DMS53 treated with DMSO at 0.1 percent for 48 hours (cell line): ENCODE data around the gene CDKAL1.
"Not testable (repeated sequence)": the region's sequence is repeated elsewhere in the genome, so short reads cannot be mapped to it uniquely, and the experiment has no call there.

Experiments used
- DNase-seq: peaks from one replicate; lab custom pipeline; 2025; ENCODE audit not compliant: unreplicated experiment; lab: John Stamatoyannopoulos, UW

The CDKAL1 gene

GRCh38 chr6:21051777-21052176 is 517.5 kb downstream of the CDKAL1 start:
- DNase-seq, result no peak

- no peak for DNase-seq
These were observed 519.4 kb downstream of the CDKAL1 start for GRCh38 chr6:21053612-21054011.

GRCh38 chr6:21055480-21055879 is 521.2 kb downstream of the CDKAL1 start:
- not testable (repeated sequence) for DNase-seq

GRCh38 chr6:21061892-21062291 is 527.6 kb downstream of the CDKAL1 start:
- DNase-seq, result no peak

GRCh38 chr6:21064756-21065340 is 530.6 kb downstream of the CDKAL1 start:
- no peak for DNase-seq

DNA sequence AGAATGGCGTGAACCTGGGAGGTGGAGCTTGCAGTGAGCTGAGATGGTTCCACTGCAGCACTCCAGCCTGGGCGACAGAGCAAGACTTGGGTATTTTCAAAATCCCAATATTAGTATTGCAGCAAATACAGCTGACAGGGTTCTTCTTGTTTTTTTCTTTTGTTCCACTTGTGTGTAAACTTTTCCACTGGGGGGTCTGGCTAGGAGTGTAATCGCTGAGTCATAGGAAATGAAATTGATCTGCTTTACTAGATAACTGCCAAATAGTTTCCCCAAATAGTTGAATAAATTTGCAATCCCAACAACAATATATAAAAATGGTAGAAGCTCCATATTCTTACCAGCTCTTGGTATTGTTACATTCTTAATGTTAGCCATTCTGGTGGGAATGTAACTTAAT is 533.3 kb downstream of the CDKAL1 start:
- DNase-seq, result no peak

GRCh38 chr6:21070620-21071019 is 536.4 kb downstream of the CDKAL1 start:
- no peak for DNase-seq

GRCh38 chr6:21071780-21072468 is 537.7 kb downstream of the CDKAL1 start:
- DNase-seq, result no peak

DNA sequence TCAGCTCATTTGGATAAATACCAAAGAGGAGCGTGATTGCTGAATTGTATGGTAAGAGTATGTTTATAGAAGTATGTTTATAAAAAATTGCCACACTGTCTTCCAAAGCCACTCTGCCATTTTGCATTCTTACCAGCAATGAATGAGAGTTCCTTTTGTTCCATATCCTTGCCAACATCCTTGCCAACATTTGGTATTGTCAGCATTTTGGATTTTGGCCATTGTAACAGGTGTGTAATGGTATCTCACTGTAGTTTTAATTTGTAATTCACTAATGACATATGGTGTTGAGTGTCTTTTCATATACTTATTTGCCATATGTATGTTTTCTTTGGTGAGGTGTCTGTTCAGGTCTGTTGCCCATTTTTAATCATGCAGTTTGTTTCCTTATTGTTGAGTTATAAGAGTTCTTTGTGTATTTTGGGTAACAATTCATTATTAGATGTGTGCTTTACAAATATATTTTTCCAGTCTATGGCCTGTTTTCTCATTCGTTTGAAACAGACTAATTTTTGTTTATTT is 539.1 kb downstream of the CDKAL1 start:
- DNase-seq, result no peak

DNA sequence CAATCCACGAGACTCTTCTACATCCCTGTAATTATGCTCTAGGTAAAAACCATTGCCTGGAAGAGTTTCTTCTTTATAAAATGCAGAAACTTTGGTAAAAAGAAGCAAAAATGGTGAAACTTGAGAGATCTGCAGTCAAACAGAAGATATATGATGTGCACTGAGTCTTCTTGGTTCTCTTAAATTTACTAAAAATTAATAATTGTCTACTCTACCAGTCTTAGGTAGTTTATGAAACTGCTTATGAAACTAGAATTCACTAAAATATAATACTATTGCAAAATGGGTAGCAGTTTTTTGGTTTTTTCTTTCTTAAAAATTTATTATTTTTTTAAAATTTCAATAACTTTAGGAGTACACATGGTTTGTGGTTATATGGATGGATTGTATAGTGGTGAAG is 540.2 kb downstream of the CDKAL1 start:
- DNase-seq, result no peak

DNA sequence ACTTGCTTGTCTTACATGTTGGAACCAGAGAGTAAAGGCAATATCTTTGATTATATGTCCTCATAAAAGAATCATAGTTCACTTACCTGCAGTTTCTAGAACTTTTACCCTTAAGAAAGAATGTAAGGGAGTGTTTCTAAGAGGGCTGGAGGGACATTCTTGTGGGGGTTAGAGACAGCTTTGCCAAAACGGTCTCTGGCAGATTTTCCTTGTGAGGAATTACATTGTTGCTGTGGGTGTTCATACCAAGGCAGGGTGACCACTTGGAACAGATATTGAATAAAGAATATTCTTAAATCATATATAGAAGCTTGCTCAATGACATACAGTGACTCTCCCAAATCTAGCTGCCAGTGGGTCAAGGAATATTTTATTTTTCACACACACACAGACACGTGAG is 541.7 kb downstream of the CDKAL1 start:
- DNase-seq, result no peak

DNA sequence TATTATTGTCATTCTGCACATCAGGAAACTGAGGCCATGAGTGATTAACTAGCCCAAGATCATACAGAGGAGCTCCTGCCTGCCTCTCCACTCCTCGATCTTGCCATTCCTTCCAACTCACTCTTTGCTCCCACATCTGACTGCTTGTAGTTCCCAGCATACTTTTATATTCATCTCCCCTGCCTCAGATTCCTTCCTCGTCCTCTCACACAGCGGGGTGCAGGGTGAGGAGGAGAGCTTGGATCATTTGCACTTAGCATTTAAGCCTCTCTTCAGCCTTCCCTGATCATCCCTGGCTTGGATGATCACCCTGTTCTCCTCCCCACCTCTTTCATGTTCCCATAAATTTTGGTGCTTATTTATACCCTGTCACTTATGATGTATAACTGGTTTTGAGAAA is 544.2 kb downstream of the CDKAL1 start:
- no peak for DNase-seq

- DNase-seq, result no peak
These were observed 545.3 kb downstream of the CDKAL1 start for GRCh38 chr6:21079468-21080048.

DNA sequence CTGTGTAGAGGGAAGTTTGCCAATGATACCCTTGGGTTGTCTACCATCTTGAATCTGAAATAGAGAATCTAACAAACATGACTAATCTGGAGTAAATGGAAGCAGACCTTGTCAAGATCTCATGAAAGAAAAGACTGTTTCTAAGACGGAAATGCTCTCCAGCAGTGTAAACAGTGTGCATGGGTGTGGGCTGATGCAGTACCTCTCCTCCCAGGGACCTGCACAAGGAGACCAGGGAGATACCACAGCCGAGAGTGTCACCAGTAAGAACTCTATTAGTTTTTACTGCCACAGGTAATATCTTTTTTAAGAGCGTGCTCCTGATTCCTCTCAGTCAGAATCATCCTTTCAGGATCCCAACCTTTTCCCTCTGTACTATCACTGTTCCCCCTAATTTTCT is 546.0 kb downstream of the CDKAL1 start:
- DNase-seq, result no peak

DNA sequence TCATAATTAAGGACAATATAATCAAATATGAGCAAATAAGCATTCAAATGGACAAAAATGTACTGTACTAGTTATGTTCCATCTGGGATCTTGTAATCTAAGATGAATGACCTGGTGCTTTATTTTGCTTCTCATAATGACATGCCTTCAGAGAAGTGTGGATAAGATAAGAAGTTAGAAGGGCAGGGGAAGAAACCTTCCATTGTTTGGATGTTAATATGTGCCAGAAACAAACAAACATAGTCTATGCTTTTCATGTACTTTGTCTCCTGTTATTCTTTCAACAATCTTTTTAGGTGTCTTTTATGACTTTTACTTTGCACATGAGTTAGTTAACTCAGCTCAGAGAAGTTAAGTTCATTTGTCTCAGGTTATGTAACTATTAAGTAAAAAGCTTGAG is 547.8 kb downstream of the CDKAL1 start:
- DNase-seq, result no peak

- DNase-seq, result no peak
These were observed 549.5 kb downstream of the CDKAL1 start for GRCh38 chr6:21083708-21084107.

DNA sequence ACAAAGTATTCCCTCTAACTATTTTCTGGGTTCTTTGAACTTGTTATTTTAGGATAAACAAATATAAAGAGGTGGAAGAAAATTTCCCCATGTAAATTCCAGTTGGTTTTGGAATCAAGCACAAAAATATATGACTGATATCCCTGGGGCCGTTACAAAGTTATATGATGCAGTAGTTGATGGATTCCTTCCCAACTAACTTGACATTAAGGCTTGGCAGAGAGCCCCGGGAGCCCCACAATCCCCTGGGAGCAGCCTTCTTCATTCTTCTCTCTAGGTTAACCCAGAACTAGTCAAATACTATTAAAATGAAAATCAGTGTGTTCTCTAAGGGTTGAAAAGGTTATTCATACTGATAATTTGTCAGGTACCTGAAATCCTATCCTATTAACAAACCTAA is 550.4 kb downstream of the CDKAL1 start:
- DNase-seq, result no peak

- no peak for DNase-seq
These were observed 551.0 kb downstream of the CDKAL1 start for GRCh38 chr6:21085211-21085610.

DNA sequence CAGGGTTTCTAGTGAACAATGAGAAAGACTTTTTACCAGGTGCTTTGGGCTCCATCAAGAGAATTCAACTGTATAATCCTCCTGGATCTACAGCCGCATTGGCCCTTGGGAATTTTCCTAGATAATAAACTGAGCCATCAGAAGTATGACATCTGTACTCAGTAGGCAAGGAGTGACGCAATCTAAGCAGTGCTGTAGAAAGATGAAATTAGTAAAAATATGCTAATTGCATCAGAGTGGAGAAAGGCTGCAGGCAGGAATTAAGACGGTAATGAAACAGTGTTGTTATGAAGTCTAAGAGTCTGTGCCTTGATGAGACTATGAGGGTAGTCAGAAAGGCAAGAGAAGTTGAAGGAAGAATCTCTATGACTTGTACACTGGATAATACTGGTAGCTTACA is 551.4 kb downstream of the CDKAL1 start:
- DNase-seq, result no peak

- DNase-seq, result no peak
These were observed 552.9 kb downstream of the CDKAL1 start for GRCh38 chr6:21087188-21087587.

GRCh38 chr6:21091411-21091810 is 557.2 kb downstream of the CDKAL1 start:
- DNase-seq, result no peak

GRCh38 chr6:21092231-21092772 is 558.0 kb downstream of the CDKAL1 start:
- not testable (repeated sequence) for DNase-seq
